ENCODE results near the gene NTN3. TPM values are rescaled to one million over a fixed set of nuclear protein-coding genes. Genes with fewer than 3 reads are reported as not detected.

The NTN3 gene
- polyA plus RNA-seq, 1 experiment: 0.38 TPM

- CTCF ChIA-PET: interaction anchor here (0.9 to 3.8 kb wide), 2 partner anchors 8 to 19 kb away, joined by 3 to 30 read pairs; partner anchors contain the start of gene TBC1D24
- H3K9me3 ChIP-seq (ENCODE audit: control insufficient read depth, insufficient read depth, low read length): no peaks in the 10 kb centered on the region
- peak overlapping the region; percentile 33 for H3K4me3 ChIP-seq (ENCODE audit: low read depth, low read length)
- POLR2A ChIA-PET: interaction anchor here (0.7 to 0.9 kb wide), 3 partner anchors 13 to 328 kb away, joined by 3 to 4 read pairs (median 3); no protein-coding TSS in a partner anchor
- H3K27ac ChIP-seq (ENCODE audit: low read depth, low read length): peak overlapping the region; percentile 68
- H3K27me3 ChIP-seq (ENCODE audit: control insufficient read depth, insufficient read depth, low read length): no peaks in the 10 kb centered on the region
- no peak for TF ChIP-seq CTCF (IDR thresholded peaks at IDR 0.05; ENCODE audit: low read depth, low read length)
- DNase-seq (ENCODE audit: low read depth, low spot score): no peak
Measured at GRCh38 chr16:2482708-2483534, 11.8 kb downstream of the NTN3 start.

- CTCF ChIA-PET: interaction anchor here (3.8 kb wide), 1 partner anchor 17 kb away, joined by 30 read pairs; no protein-coding TSS in a partner anchor
- no peak for TF ChIP-seq CTCF (IDR thresholded peaks at IDR 0.05; ENCODE audit: low read depth, low read length)
- no peaks in the 10 kb centered on the region for H3K27me3 ChIP-seq (ENCODE audit: control insufficient read depth, insufficient read depth, low read length)
- no peak overlapping the region for H3K27ac ChIP-seq (ENCODE audit: low read depth, low read length)
- no peak for DNase-seq (ENCODE audit: low read depth, low spot score)
- no peaks in the 10 kb centered on the region for H3K9me3 ChIP-seq (ENCODE audit: control insufficient read depth, insufficient read depth, low read length)
- no peak overlapping the region for H3K4me3 ChIP-seq (ENCODE audit: low read depth, low read length)
- POLR2A ChIA-PET: no interaction called here
Measured at GRCh38 chr16:2483939-2484897, 13.1 kb downstream of the NTN3 start.

GRCh38 chr16:2484898-2485508 is 13.9 kb downstream of the NTN3 start:
- POLR2A ChIA-PET: no interaction called here
- no peak for DNase-seq (ENCODE audit: low read depth, low spot score)
- TF ChIP-seq CTCF (IDR thresholded peaks at IDR 0.05; ENCODE audit: low read depth, low read length): no peak
- no peaks in the 10 kb centered on the region for H3K27me3 ChIP-seq (ENCODE audit: control insufficient read depth, insufficient read depth, low read length)
- H3K9me3 ChIP-seq (ENCODE audit: control insufficient read depth, insufficient read depth, low read length): no peaks in the 10 kb centered on the region
- H3K27ac ChIP-seq (ENCODE audit: low read depth, low read length): no peak overlapping the region
- CTCF ChIA-PET: interaction anchor here (0.7 to 3.8 kb wide), 2 partner anchors 10 to 16 kb away, joined by 3 to 30 read pairs; partner anchors contain the start of gene TBC1D24
- no peak overlapping the region for H3K4me3 ChIP-seq (ENCODE audit: low read depth, low read length)

- H3K4me3 ChIP-seq (ENCODE audit: low read depth, low read length): no peak overlapping the region
- CTCF ChIA-PET: interaction anchor here (0.7 to 3.8 kb wide), 3 partner anchors 11 to 16 kb away, joined by 3 to 30 read pairs (median 6); partner anchors contain the start of gene TBC1D24
- H3K27ac ChIP-seq (ENCODE audit: low read depth, low read length): no peak overlapping the region
- POLR2A ChIA-PET: interaction anchor here (0.5 kb wide), 1 partner anchor 39 kb away, joined by 4 read pairs; no protein-coding TSS in a partner anchor
- no peak for TF ChIP-seq CTCF (IDR thresholded peaks at IDR 0.05; ENCODE audit: low read depth, low read length)
- H3K27me3 ChIP-seq (ENCODE audit: control insufficient read depth, insufficient read depth, low read length): no peaks in the 10 kb centered on the region
- H3K9me3 ChIP-seq (ENCODE audit: control insufficient read depth, insufficient read depth, low read length): no peaks in the 10 kb centered on the region
- no peak for DNase-seq (ENCODE audit: low read depth, low spot score)
Measured at GRCh38 chr16:2485811-2486507, 14.9 kb downstream of the NTN3 start.
